ENCODE data around the gene BABAM1.

- TF ChIP-seq CTCF (conservative IDR thresholded peaks at IDR 0.05) (no peak), ZFX (IDR thresholded peaks at IDR 0.05) (no peak)
Observed at GRCh38 chr19:17268754-17269153, 1.5 kb downstream of the BABAM1 start.

Data from C4-2B (cell line).